GM10266 (cell line): ENCODE measurements around the gene HIP1R.

ENCODE experiments used
- DNase-seq: peaks from one replicate; pipeline ENCODE4 v3.0.0; 2012; ENCODE audit errors: extremely low spot score
- CTCF ChIP-seq: IDR thresholded peaks from 2 replicates; pipeline ENCODE4 v1.5.1; 2012; ENCODE audit warnings: mild to moderate bottlenecking, low read depth; ENCODE audit not compliant: control insufficient read depth, insufficient read depth; ENCODE audit errors: missing control alignments

The HIP1R gene

GRCh38 chr12:122848471-122849351 lies 13.5 kb downstream of the HIP1R start:
- no peak for TF ChIP-seq CTCF
- no peak for DNase-seq

- no peak for TF ChIP-seq CTCF
- no peak for DNase-seq
Measured at GRCh38 chr12:122849352-122850047, 14.2 kb downstream of the HIP1R start.

- DNase-seq: no peak
- no peak for TF ChIP-seq CTCF
Measured at GRCh38 chr12:122850048-122850445, 14.8 kb downstream of the HIP1R start.

- no peak for DNase-seq
- no peak for TF ChIP-seq CTCF
Measured at GRCh38 chr12:122850695-122851350, 15.6 kb downstream of the HIP1R start.

- DNase-seq: no peak
- no peak for TF ChIP-seq CTCF
Measured at GRCh38 chr12:122851820-122852219, 16.6 kb downstream of the HIP1R start.

GRCh38 chr12:122852336-122853275 lies 17.3 kb downstream of the HIP1R start:
- TF ChIP-seq CTCF: no peak
- DNase-seq: no peak
